Liver (tissue), 9 donors: ENCODE measurements around the gene MYRF. TPM values are rescaled to one million over a fixed set of nuclear protein-coding genes. Genes with fewer than 3 reads are reported as not detected.

ENCODE experiments used
- DNase-seq: peaks from one replicate; pipeline ENCODE4 v3.0.0-alpha.2; 2017; ENCODE audit warnings: low spot score
- H3K27ac ChIP-seq, 2 donors: one replicate each; pipeline ENCODE4 v1.7.0; 2013; ENCODE audit warnings: inconsistent platforms in 2 of 2, low read length in 2 of 2, control low read depth in 1 of 2, low read depth in 1 of 2, mild to moderate bottlenecking in 1 of 2
- H3K27me3 ChIP-seq, 4 donors: one replicate each; pipeline versions ENCODE4 v1.6.1 to v1.7.0; 2013; ENCODE audit warnings: low read length in 3 of 4, inconsistent platforms in 1 of 4, mild to moderate bottlenecking in 1 of 4, moderate library complexity in 1 of 4; ENCODE audit not compliant: control insufficient read depth in 4 of 4, insufficient read depth in 4 of 4
- H3K36me3 ChIP-seq, 4 donors: one replicate each; pipeline versions ENCODE4 v1.6.1 to v1.7.0; 2013; ENCODE audit warnings: low read length in 3 of 4, mild to moderate bottlenecking in 3 of 4, low read depth in 1 of 4, moderate library complexity in 1 of 4; ENCODE audit not compliant: control insufficient read depth in 4 of 4, insufficient read depth in 3 of 4
- H3K4me1 ChIP-seq, 4 donors: one replicate each; pipeline versions ENCODE4 v1.6.1 to v1.7.0; 2013; ENCODE audit warnings: low read length in 3 of 4, mild to moderate bottlenecking in 3 of 4, moderate library complexity in 1 of 4; ENCODE audit not compliant: control insufficient read depth in 4 of 4, insufficient read depth in 4 of 4
- H3K4me3 ChIP-seq, 3 donors: one replicate each; pipeline versions ENCODE4 v1.6.1 to v1.7.0; 2013; ENCODE audit warnings: low read length in 3 of 3, control low read depth in 1 of 3, low read depth in 1 of 3, mild to moderate bottlenecking in 1 of 3
- H3K9ac ChIP-seq, 2 donors: one replicate each; pipeline ENCODE4 v1.7.0; 2013; ENCODE audit warnings: low read length in 2 of 2, mild to moderate bottlenecking in 2 of 2, moderate library complexity in 2 of 2, control low read depth in 1 of 2, low read depth in 1 of 2
- H3K9me3 ChIP-seq, 4 donors: one replicate each; pipeline versions ENCODE4 v1.6.1 to v1.7.0; 2013; ENCODE audit warnings: low read length in 3 of 4; ENCODE audit not compliant: control insufficient read depth in 4 of 4
- ATF3 ChIP-seq: IDR thresholded peaks from 2 replicates; pipeline ENCODE4 v1.6.1; 2016; ENCODE audit warnings: antibody characterized with exemption
- EGR1 ChIP-seq, 2 donors: IDR thresholded peaks; 2 replicates each; pipeline ENCODE4 v1.6.1; 2016 to 2018; ENCODE audit warnings: antibody characterized with exemption in 2 of 2, low read depth in 2 of 2
- FOXA1 ChIP-seq: IDR thresholded peaks from 2 replicates; pipeline ENCODE4 v1.6.1; 2016; ENCODE audit warnings: antibody characterized with exemption
- FOXA2 ChIP-seq: IDR thresholded peaks from 2 replicates; pipeline ENCODE4 v1.6.1; 2016; ENCODE audit warnings: antibody characterized with exemption
- HNF4A ChIP-seq, 2 donors: conservative IDR thresholded peaks; 2 replicates each; pipeline ENCODE4 v1.6.1; 2016; ENCODE audit warnings: antibody characterized with exemption in 2 of 2, mild to moderate bottlenecking in 2 of 2
- JUND ChIP-seq, 2 donors: IDR thresholded peaks; 2 replicates each; pipeline ENCODE4 v1.6.1; 2016; ENCODE audit warnings: antibody characterized with exemption in 2 of 2
- RAD21 ChIP-seq, 2 donors: IDR thresholded peaks; 2 replicates each; pipeline ENCODE4 v1.6.1; 2016; ENCODE audit warnings: antibody characterized with exemption in 2 of 2, mild to moderate bottlenecking in 2 of 2
- RXRA ChIP-seq, 2 donors: IDR thresholded peaks; 2 replicates each; pipeline ENCODE4 v1.6.1; 2017 to 2018; ENCODE audit warnings: antibody characterized with exemption in 2 of 2, mild to moderate bottlenecking in 1 of 2
- TAF1 ChIP-seq: conservative IDR thresholded peaks from 2 replicates; pipeline ENCODE4 v1.6.1; 2016; ENCODE audit warnings: antibody characterized with exemption, mild to moderate bottlenecking
- YY1 ChIP-seq: IDR thresholded peaks from 2 replicates; pipeline ENCODE4 v1.6.1; 2016; ENCODE audit warnings: antibody characterized with exemption, mild to moderate bottlenecking
- WGBS: extraction: QIAGEN DNeasy Blood & Tissue Kit; methylation state at CpG from one replicate; pipeline ENCODE4 v1.1.7; 2013; 5-methylcytosine and 5-hydroxymethylcytosine counted together
- polyA plus RNA-seq, 2 donors: library from polyadenylated mRNA; stranded (reverse) in 1 of 2; unstranded in 1 of 2; fragments of 200-250 nt in 1 of 2; fragments of >200 nt in 1 of 2; fragmentation: Nextera tagmentation in 1 of 2; extraction: Ambion mirVana in 1 of 2; gene quantifications; one replicate each; pipeline versions ENCODE4 v1.2.1 to v1.2.3, GENCODE V29; 2013 to 2015
- total RNA-seq, 2 donors: library from RNA; depleted of rRNA; stranded (reverse); fragments of >200 nt; gene quantifications; one replicate each; pipeline ENCODE4 v1.2.3, GENCODE V29; 2014
- TF ChIP-seq, protein P1 (sequence below): IDR thresholded peaks from 2 replicates; pipeline ENCODE4 v1.6.1; 2016; ENCODE audit warnings: antibody characterized with exemption
- TF ChIP-seq, protein P2 (sequence below): IDR thresholded peaks from 2 replicates; pipeline ENCODE4 v1.6.1; 2016; ENCODE audit warnings: antibody characterized with exemption, mild to moderate bottlenecking
- donor health status: healthy.
- donor health status: healthy.
- donor health status: healthy.
- donor health status: healthy.
- donor health status: healthy.

Gene MYRF
- total and polyA plus RNA-seq, 4 donors, result 3.5 to 6.5 (median 4.4) TPM

DNA sequence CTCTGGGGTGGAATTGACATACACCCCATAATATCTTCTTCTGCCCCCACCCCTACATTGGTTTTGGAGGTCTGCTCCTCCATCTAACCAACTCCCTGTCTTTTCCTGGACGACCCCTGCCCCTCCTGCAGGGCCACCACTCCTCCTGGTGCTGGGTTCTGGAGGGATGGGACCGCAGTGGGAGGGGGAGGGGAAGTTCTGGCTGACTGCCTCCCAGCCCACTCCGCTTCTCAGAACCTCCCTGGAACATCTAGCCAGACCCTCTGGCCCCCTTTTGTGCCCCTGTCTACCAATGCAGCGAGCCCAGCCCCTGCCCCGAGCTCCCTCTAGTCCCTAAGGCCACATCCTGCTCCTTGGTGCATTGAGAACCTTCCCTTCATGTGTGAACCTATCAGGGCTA is 1.2 kb downstream of the MYRF start:
- peak overlapping the region in 1 of 2 donors; percentile 92 for H3K9ac ChIP-seq
- no peak for TF ChIP-seq EGR1 (IDR thresholded peaks at IDR 0.05; ENCODE audit: low read depth in 2 of 2)
- TF ChIP-seq YY1, result no peak
- TF ChIP-seq RAD21 (IDR thresholded peaks at IDR 0.05), result no peak
- no peak for TF ChIP-seq FOXA1
- no peak for TF ChIP-seq TAF1
- no peak for TF ChIP-seq FOXA2
- TF ChIP-seq ATF3, result no peak
- no peak for DNase-seq
- 82% methylated on average over 5 of the region's 5 CpGs for whole genome bisulfite sequencing
- peaks cover 9 to 40% (median 23%) of the 10 kb centered on the region in 4 donors for H3K4me1 ChIP-seq
- no peak overlapping the region for H3K4me3 ChIP-seq
- no peaks in the 10 kb centered on the region for H3K36me3 ChIP-seq
- H3K27ac ChIP-seq, result peak overlapping the region; percentile 71 to 97
- no peaks in the 10 kb centered on the region for H3K9me3 ChIP-seq
- H3K27me3 ChIP-seq, result no peaks in the 10 kb centered on the region

DNA sequence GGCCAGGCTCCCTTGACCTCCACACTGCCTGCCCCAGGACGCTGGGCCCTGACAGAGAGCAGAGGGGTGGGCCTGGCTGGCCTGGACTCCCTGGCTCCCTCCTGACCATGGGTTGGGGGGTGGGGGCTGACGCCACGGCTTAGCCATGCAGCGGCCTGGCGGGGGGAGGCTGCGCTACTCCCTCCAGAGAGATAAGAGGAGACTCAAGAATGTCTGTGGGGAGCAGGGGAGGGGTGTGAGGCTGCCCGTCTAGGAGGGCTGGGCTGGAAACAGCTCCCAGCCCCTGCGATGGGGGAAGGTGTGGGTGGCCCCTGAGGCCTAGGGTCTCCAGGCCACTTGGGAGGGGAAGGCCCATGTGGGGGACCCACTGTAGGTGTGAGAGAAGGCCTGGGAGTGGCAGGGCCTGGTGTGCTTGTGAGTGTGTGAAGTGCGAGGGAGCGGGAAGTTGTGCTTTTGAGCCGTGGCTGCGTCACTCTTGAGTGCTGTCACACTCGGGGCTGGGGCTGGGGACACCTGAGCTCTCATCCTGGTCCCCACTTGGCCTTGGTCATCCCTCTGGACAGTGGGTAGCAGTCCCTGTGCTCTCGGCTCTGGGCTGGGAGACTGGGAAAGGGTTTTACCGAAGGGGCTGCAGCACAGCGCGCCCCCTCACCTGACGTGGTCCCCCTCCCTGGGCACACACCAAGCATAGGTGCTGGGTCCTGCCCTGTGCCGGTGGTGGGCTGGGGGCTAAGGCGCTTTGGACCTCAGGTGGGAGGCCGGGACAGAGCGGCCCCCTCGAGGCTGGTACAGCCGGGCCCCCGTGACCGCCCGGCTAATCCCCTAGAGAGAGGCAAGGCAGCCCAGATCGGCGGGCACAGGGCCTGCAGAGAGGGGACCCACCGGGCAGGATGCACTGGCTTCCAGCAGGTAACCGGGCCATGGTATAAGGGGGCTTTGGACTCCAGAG is 2.4 kb downstream of the MYRF start:
- 89% methylated on average over 31 of the region's 31 CpGs for WGBS
- H3K36me3 ChIP-seq, result no peaks in the 10 kb centered on the region
- no peak overlapping the region for H3K4me3 ChIP-seq
- H3K27ac ChIP-seq, result peak overlapping the region; percentile 87 to 97
- peaks cover 9 to 40% (median 23%) of the 10 kb centered on the region in 4 donors for H3K4me1 ChIP-seq
- no peaks in the 10 kb centered on the region for H3K27me3 ChIP-seq
- TF ChIP-seq RXRA (IDR thresholded peaks at IDR 0.05) (no peak), JUND (IDR thresholded peaks at IDR 0.05) (no peak), HNF4A (conservative IDR thresholded peaks at IDR 0.05) (no peak), RAD21 (IDR thresholded peaks at IDR 0.05) (no peak), YY1 (no peak), EGR1 (IDR thresholded peaks at IDR 0.05; ENCODE audit: low read depth in 2 of 2) (no peak)
- TF ChIP-seq, protein P1, sequence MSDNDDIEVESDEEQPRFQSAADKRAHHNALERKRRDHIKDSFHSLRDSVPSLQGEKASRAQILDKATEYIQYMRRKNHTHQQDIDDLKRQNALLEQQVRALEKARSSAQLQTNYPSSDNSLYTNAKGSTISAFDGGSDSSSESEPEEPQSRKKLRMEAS, result no peak
- TF ChIP-seq, protein P2, sequence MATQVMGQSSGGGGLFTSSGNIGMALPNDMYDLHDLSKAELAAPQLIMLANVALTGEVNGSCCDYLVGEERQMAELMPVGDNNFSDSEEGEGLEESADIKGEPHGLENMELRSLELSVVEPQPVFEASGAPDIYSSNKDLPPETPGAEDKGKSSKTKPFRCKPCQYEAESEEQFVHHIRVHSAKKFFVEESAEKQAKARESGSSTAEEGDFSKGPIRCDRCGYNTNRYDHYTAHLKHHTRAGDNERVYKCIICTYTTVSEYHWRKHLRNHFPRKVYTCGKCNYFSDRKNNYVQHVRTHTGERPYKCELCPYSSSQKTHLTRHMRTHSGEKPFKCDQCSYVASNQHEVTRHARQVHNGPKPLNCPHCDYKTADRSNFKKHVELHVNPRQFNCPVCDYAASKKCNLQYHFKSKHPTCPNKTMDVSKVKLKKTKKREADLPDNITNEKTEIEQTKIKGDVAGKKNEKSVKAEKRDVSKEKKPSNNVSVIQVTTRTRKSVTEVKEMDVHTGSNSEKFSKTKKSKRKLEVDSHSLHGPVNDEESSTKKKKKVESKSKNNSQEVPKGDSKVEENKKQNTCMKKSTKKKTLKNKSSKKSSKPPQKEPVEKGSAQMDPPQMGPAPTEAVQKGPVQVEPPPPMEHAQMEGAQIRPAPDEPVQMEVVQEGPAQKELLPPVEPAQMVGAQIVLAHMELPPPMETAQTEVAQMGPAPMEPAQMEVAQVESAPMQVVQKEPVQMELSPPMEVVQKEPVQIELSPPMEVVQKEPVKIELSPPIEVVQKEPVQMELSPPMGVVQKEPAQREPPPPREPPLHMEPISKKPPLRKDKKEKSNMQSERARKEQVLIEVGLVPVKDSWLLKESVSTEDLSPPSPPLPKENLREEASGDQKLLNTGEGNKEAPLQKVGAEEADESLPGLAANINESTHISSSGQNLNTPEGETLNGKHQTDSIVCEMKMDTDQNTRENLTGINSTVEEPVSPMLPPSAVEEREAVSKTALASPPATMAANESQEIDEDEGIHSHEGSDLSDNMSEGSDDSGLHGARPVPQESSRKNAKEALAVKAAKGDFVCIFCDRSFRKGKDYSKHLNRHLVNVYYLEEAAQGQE, result no peak
- no peaks in the 10 kb centered on the region for H3K9me3 ChIP-seq
- no peak overlapping the region for H3K9ac ChIP-seq
- no peak for DNase-seq

DNA sequence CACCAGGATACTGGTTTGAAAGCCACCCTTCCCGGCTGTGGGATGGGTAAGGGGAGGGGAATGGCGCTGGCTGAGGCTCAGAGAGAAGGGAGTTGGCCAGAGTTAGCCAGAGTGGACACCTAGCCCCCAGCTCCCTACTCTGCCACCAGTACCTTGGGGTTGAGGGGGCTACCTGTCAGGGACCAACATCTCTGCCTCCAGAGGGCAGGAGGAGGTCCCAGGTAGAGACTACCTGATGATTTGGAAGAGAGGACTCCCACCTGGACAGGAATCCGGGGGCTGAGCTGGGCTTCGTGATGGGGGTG is 3.7 kb downstream of the MYRF start:
- peak overlapping the region; percentile 14 to 86 for H3K9ac ChIP-seq

More for the DNA sequence above, 3.7 kb downstream of the MYRF start:
- DNase-seq, result no peak
- no peaks in the 10 kb centered on the region for H3K36me3 ChIP-seq
- TF ChIP-seq JUND (IDR thresholded peaks at IDR 0.05), result no peak
- no peak for TF ChIP-seq RAD21 (IDR thresholded peaks at IDR 0.05)
- no peak for TF ChIP-seq ATF3
- no peak for TF ChIP-seq RXRA (IDR thresholded peaks at IDR 0.05)
- peaks cover 9 to 40% (median 23%) of the 10 kb centered on the region in 4 donors for H3K4me1 ChIP-seq
- H3K4me3 ChIP-seq, result peak overlapping the region in 2 of 3 donors; percentile 12 to 40
- WGBS, result 68% methylated on average over 4 of the region's 4 CpGs
- H3K27me3 ChIP-seq, result no peaks in the 10 kb centered on the region
- no peaks in the 10 kb centered on the region for H3K9me3 ChIP-seq
- H3K27ac ChIP-seq, result peak overlapping the region; percentile 87 to 97
